GM04503 (cell line): ENCODE data around the gene SUGP2.
"Not testable (repeated sequence)": the region's sequence is repeated elsewhere in the genome, so short reads cannot be mapped to it uniquely, and the experiment has no call there.

Experiments
- DNase-seq: peaks from one replicate; pipeline ENCODE4 v3.0.0-alpha.2; 2012; ENCODE audit warnings: low read depth

Gene SUGP2

GRCh38 chr19:19031891-19032290 lies 1.4 kb downstream of the SUGP2 start:
- no peak for DNase-seq

GRCh38 chr19:19028526-19028925 lies 4.8 kb downstream of the SUGP2 start:
- DNase-seq: no peak

GRCh38 chr19:19027228-19027627 lies 6.1 kb downstream of the SUGP2 start:
- no peak for DNase-seq

GRCh38 chr19:19026299-19026971 lies 6.9 kb downstream of the SUGP2 start:
- no peak for DNase-seq

- no peak for DNase-seq
Measured at GRCh38 chr19:19025861-19026260, 7.5 kb downstream of the SUGP2 start.

- not testable (repeated sequence) for DNase-seq
Measured at GRCh38 chr19:19023376-19023775, 9.9 kb downstream of the SUGP2 start.

- no peak for DNase-seq
Measured at GRCh38 chr19:19022380-19022961, 10.8 kb downstream of the SUGP2 start.

- peak; percentile 34 for DNase-seq
Measured at GRCh38 chr19:19021115-19021514, 12.2 kb downstream of the SUGP2 start.

GRCh38 chr19:19010551-19010950 lies 22.8 kb downstream of the SUGP2 start:
- no peak for DNase-seq

GRCh38 chr19:19009951-19010350 lies 23.4 kb downstream of the SUGP2 start:
- DNase-seq: no peak

- DNase-seq: no peak
Measured at GRCh38 chr19:19006213-19006612, 27.1 kb downstream of the SUGP2 start.

GRCh38 chr19:19004144-19004543 lies 29.2 kb downstream of the SUGP2 start:
- no peak for DNase-seq

GRCh38 chr19:18999896-19000620 lies 33.3 kb downstream of the SUGP2 start:
- no peak for DNase-seq

GRCh38 chr19:18999016-18999758 lies 34.1 kb downstream of the SUGP2 start:
- DNase-seq: no peak

GRCh38 chr19:18998276-18998675 lies 35.0 kb downstream of the SUGP2 start:
- no peak for DNase-seq

- no peak for DNase-seq
Measured at GRCh38 chr19:18996796-18997394, 36.4 kb downstream of the SUGP2 start.

GRCh38 chr19:18996351-18996750 lies 37.0 kb downstream of the SUGP2 start:
- no peak for DNase-seq

- peak; percentile 44 for DNase-seq
Measured at GRCh38 chr19:18995804-18996241, 37.5 kb downstream of the SUGP2 start.

GRCh38 chr19:18993115-18993514 lies 40.2 kb downstream of the SUGP2 start:
- no peak for DNase-seq

- no peak for DNase-seq
Measured at GRCh38 chr19:18992696-18993095, 40.6 kb downstream of the SUGP2 start.

- DNase-seq: no peak
Measured at GRCh38 chr19:18991468-18991867, 41.8 kb downstream of the SUGP2 start.

GRCh38 chr19:18991006-18991405 lies 42.3 kb downstream of the SUGP2 start:
- no peak for DNase-seq
